GM21737 (cell line): Measurements from ENCODE around the gene LAMA1.
"Not testable (repeated sequence)": the region's sequence is repeated elsewhere in the genome, so short reads cannot be mapped to it uniquely, and the experiment has no call there.

ENCODE experiments used
- ATAC-seq: cut with Tn5 transposase; IDR thresholded peaks from one replicate; pipeline ENCODE4 v1.9.1; 2021; ENCODE audit warnings: mild to moderate bottlenecking, moderate library complexity; ENCODE audit not compliant: unreplicated experiment

LAMA1 gene

DNA sequence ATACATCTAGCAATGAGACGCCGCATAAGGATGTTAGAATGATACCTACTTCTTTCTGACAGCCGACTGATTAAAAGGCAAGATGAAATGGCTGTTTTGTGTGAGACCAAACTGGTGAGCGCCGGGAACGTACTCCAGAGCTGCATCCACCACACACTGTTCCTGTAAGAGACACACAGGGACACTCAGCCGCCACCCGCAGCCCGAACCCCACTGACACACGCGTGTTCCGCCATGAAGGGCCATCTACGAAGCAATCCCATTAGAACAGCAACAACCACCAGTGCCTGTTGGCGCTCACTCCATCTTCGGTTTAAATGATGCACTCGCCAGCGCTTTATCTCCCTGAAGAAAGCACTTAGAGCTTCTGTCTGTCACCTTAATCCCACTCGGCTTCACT lies 162.3 kb downstream of the LAMA1 start:
- ATAC-seq: no peak

DNA sequence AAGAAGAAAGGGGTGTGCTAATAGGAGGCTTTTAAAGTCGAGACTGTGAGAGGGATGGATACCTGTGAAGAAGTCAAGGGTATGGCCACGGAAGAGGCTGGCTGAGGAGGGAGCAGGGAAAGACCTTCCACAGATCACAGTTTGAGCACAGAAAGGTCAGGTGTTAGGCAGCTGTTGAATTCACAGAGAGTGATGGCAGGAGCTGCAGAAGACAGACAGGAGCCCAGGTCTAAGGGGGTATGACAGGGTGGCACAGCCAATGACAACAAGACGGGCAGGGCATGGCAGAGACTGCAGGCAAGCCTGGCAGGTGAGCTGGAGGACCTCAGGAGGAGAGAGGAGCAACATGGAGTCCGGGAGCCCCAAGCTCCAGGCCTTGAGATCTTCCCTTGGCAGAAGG lies 163.1 kb downstream of the LAMA1 start:
- ATAC-seq: no peak

DNA sequence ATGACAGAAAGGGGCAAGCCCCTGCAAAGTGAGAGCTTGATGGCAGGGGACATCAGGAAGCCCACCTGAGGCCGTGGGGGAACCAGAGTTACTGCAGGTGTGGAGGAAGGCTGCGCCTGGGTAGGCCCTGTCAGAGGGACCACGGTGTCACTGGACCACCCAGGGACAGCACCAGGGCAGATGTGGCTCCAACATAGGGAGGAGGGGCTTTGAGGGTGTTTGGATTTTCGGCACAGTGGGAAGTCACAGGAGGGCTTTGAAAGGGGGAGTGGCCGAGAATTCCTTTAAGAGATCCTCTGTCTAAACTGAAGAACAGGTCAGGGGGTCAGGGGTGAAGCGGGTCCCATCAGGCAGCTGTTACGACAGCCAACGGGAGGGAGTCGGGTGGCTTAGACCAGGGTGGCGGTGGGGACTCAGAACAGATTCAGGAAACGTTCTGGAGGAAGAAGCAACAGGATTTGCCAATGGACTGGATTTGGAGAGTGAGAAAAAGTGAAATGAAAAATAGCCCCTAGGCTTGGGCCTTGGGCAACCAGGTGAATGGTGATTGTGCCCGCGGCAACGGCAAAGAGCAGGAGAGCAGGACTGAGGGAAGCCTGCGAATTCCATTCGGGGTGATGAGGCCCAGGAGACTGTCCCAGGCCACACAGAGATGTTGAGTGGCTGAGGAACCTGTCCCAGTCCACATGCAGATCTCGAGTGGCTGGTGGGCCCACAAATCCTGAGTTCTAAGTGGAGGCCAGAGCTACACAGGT lies 166.1 kb downstream of the LAMA1 start:
- ATAC-seq: no peak

DNA sequence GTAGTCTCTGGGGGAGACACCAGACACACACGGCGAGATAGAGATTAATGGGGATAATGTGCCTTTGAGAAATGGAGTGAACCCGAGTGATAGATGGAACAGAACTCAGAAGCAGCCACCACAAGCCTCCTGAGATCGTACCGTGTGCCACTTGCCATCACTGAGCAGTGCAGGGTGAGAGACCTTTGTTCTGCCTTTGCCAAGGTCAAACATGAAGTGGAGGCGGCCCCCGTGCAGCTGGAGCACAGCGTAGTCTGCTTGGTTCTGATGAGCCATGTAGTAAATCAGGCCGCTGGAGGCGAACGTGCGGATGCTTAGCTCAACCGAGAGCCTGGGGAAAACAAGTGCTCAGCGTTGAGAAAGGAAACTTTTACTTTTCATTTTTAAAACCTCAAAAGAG lies 167.0 kb downstream of the LAMA1 start:
- ATAC-seq: no peak

DNA sequence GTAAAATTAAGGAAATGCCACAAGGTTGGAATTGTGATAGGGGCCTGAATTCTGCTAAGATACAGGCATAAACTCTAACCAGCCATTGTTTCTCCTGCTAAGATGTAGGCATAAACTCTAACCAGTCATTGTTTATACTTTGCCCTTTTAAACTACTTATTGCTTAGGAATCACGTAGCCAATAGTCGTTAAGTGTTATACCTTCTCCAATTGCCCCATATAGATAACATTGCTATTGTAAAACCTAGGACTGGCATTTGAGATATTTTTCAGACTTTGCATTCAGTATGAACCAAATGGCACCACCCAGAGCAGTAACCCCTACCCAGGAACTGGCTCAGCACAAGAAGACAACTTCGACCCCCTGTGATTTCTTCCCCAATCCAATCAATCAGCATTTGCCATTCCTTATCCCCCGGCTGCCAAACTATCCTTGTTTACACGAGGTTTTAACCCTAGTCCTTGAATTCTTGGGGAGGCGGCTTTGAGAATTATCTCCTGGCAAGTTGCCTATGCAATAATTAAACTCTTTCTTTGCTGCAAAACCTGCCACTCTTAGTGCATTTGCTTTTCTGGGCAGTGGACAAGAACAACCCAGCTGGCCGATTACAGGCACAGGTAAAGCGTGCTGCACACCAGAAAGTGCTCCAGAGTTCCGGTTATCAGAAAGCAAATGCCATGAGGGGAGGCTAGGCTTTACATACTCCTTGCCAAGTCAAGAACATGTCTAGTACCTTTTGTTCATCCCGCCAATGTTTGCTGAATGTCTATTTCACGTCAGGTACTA lies 167.6 kb downstream of the LAMA1 start:
- ATAC-seq: no peak

GRCh38 chr18:6948281-6949055 lies 169.1 kb downstream of the LAMA1 start:
- ATAC-seq: no peak

GRCh38 chr18:6947338-6948030 lies 170.1 kb downstream of the LAMA1 start:
- ATAC-seq: no peak

GRCh38 chr18:6943143-6943542 lies 174.5 kb downstream of the LAMA1 start:
- no peak for ATAC-seq

DNA sequence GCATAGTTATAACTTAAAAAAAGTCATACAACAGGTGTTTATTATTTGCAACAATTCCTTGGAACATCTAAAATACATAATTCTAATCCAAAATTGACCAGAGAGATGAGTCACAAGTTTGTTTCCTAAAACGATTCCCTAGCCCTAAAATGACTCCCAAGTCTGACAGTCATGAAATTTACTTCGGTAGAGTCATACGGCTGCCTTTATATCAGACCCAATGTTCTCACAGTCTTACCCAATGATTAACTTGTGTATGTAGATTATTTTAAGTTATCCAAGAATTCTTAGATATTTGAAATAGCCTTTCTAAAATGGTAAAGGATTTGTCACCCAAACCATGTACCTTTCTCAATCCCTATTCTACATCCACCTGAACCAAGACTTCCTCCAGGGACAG lies 174.9 kb downstream of the LAMA1 start:
- ATAC-seq: no peak

DNA sequence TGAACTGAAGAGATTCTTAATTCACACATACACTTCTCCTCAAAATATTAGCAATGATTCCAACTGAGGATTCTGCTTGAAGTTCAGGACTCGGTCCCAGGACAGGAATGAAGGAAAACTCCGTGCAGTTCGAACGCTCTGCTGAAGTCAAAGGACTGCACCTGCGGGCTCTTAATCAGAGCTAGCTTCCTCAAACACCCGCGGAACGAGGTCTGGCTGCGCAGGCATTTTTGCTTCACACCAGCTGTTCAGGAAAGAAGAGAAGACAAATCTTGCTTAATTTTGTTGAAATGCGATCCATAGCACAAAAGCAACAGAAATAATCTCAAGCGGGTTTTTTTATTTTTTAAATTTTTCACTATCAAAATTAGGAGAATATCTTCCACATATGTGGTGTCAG lies 175.6 kb downstream of the LAMA1 start:
- no peak for ATAC-seq

- no peak for ATAC-seq
Measured at GRCh38 chr18:6940451-6940850, 177.1 kb downstream of the LAMA1 start.

DNA sequence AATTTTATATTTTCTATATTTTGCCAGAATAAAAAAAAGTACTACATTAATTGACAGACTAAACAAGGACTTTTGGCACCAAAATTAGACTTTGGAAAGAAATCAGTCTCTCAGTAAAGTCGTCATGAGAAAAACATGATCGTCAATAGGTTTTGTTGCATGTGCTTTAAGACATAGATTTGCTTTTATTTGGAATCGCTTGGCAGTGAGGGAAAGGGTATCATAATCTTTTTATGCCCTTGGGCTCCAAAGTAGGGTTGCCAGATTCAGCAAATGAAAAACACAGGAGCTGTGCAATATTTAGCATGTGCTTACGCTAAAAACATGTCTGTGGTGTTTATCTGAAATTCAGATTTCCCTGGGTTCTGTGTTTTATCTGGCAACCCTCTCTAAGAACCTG lies 177.6 kb downstream of the LAMA1 start:
- ATAC-seq: no peak

DNA sequence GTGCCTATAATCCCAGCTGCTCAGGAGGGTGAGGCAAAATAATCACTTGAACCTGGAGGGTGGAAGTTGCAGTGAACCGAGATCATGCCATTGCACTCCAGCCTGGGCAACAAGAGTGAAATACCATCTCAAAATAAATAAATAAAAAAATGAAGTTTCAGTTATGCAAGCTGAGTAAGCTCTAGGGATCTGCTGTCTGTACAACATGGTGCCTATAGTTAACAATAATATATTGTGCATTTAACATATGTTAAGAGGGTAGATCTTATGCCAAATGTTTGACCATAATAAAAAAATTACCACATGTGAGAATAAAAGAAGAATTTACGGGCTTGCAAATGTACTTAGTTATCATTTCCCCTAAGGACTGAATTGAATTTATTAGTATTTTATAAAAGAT lies 179.2 kb downstream of the LAMA1 start:
- ATAC-seq: not testable (repeated sequence)

DNA sequence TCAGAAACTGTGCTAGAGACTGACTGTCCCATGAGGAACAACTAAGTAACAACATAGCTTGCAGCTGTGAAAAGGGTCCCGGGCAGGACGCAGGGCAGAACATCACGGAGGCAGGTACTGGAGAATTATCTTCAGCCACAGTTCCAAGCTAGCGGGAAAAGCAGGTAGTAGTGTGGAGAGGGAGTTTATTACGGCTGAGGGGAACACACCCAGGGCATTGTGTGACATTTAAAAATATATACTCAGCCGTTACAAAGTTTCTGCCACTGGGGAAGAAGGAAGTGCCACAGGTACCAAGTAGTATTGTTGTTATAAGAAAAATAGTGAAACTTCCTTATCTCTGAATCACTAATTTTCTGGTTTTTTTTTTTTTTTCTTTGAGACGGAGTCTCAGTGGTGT lies 179.6 kb downstream of the LAMA1 start:
- no peak for ATAC-seq

GRCh38 chr18:6934859-6935258 lies 182.7 kb downstream of the LAMA1 start:
- ATAC-seq: no peak

GRCh38 chr18:6929370-6930102 lies 188.1 kb downstream of the LAMA1 start:
- ATAC-seq: no peak

DNA sequence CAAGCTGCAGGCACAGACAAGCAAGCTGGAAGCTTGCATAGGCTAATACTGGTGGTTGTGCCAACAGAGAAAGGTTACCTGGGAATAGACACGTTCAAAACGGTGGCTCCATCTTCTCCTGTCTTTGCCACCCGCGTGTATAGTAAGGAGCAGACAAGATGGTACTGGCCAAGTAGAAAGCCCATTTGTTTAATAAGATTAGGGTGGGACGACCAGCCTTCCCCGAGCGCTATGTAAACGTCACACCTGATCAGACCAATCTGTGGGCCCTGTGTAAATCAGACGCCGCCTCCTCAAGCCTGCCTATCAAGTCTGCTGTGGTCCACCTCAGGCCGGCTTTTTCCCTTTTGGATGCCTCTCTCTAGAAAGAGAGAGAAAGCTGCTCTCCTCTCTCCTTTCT lies 189.2 kb downstream of the LAMA1 start:
- no peak for ATAC-seq

- no peak for ATAC-seq
Measured at GRCh38 chr18:6927153-6927552, 190.4 kb downstream of the LAMA1 start.

GRCh38 chr18:6923220-6923619 lies 194.4 kb downstream of the LAMA1 start:
- no peak for ATAC-seq

GRCh38 chr18:6921571-6921970 lies 196.0 kb downstream of the LAMA1 start:
- ATAC-seq: no peak
